ENCODE measurements around the gene NUCB2.

NUCB2 gene

GRCh38 chr11:17268902-17269301 lies 7.6 kb upstream of the NUCB2 start:
- TF ChIP-seq CTCF (IDR thresholded peaks at IDR 0.05; ENCODE audit: control insufficient read depth, insufficient read depth, low read depth, low read length, missing control alignments) = no peak
- H3K4me3 ChIP-seq (ENCODE audit: control insufficient read depth, low read depth, low read length) = no peak overlapping the region
- no peak for DNase-seq (ENCODE audit: low read depth)

DNA sequence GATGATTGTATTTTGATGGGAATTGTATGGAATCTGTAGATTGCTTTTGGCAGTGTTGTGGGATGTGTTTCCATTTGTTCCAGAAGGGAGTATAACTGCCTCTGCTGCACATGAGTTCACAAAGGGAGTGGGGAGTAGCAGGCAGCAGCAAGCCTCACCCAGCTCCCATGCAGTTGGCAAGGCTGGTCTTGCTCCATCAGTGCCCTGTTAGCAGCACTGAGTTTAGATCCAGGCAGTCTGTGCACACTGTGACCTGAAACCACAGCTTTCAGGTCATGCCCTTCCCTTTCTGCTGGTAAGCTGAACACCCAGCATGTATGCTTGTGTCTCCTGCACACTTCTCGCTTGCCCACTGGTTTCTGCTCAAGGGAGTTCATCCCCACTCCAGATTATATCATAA lies 3.7 kb upstream of the NUCB2 start:
- DNase-seq (ENCODE audit: low read depth) = no peak
- TF ChIP-seq CTCF (IDR thresholded peaks at IDR 0.05; ENCODE audit: control insufficient read depth, insufficient read depth, low read depth, low read length, missing control alignments) = no peak

DNA sequence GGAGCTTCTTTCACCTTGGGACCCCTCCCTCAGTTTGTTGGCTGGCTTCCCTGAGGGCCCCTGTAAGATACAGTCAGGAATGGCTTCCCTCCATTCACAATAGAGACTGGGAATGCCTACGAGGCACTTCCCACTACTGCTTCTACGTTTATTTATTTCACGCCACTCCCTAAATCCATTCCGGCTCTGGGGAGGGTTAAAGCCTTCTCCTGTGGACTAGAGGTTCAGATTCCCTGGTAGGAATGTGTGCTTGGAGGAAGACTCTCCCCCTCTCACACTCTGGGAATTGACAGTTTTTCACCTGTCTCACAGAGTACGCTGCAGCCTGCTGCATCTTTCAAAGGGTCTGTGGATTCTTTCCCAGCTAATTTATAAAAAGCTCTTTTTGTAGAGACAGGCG lies 3.3 kb upstream of the NUCB2 start:
- H3K4me3 ChIP-seq (ENCODE audit: control insufficient read depth, low read depth, low read length) = no peak overlapping the region
- DNase-seq (ENCODE audit: low read depth) = no peak
- no peak for TF ChIP-seq CTCF (IDR thresholded peaks at IDR 0.05; ENCODE audit: control insufficient read depth, insufficient read depth, low read depth, low read length, missing control alignments)

More for the DNA sequence above, 3.7 kb upstream of the NUCB2 start:
- H3K4me3 ChIP-seq (ENCODE audit: control insufficient read depth, low read depth, low read length) = no peak overlapping the region

- no peak for DNase-seq (ENCODE audit: low read depth)
- no peak overlapping the region for H3K4me3 ChIP-seq (ENCODE audit: control insufficient read depth, low read depth, low read length)
- no peak for TF ChIP-seq CTCF (IDR thresholded peaks at IDR 0.05; ENCODE audit: control insufficient read depth, insufficient read depth, low read depth, low read length, missing control alignments)
Observed at GRCh38 chr11:17273668-17274282, 2.8 kb upstream of the NUCB2 start.

DNA sequence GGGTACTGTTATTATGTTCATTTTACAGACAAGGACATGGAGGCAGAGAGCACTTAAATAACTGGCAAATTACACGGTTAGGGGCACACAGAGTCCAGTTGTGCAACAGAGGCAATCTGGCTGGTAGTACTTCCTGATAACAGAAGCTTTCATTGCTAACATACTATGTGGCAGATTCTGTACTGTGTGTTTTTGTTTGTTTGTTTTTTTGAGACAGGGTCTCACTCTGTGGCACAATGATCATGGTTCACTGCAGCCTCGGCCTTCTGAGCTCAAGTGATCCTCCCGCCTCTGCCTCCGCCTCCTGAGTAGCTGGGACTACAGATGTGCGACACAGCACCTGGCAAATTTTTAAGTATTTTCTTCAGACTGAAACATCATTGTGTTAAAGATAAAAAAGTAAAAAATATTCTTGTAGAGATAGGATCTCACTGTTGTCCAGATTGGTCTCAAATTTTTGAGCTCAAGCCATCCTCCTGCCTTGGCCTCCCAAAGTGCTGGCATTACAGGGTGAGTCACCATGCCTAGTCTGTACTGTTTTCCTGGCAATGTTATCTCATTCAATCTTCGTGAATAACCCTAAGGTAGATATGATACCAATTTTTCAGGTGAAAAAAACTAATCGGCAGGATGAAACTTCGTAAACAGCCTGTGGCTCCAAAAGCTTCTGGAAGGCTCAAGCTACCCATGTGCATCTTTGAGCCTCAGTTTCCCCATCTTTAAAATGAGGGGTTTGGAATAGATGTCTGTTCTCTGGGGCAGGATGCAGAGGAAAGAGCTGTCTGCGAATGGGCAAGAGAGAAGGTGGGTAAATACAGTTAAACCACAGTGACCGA lies 921 bp upstream of the NUCB2 start:
- no peak for DNase-seq (ENCODE audit: low read depth)
- TF ChIP-seq CTCF (IDR thresholded peaks at IDR 0.05; ENCODE audit: control insufficient read depth, insufficient read depth, low read depth, low read length, missing control alignments) = no peak
- H3K4me3 ChIP-seq (ENCODE audit: control insufficient read depth, low read depth, low read length) = peak overlapping the region; percentile 60

GRCh38 chr11:17277024-17277584 lies 565 bp downstream of the NUCB2 start:
- peak overlapping the region; percentile 60 for H3K4me3 ChIP-seq (ENCODE audit: control insufficient read depth, low read depth, low read length)
- no peak for TF ChIP-seq CTCF (IDR thresholded peaks at IDR 0.05; ENCODE audit: control insufficient read depth, insufficient read depth, low read depth, low read length, missing control alignments)
- no peak for DNase-seq (ENCODE audit: low read depth)

All from AG09309 (cell line).